Measurements from ENCODE around the gene FANCI. TPM values are rescaled to one million over a fixed set of nuclear protein-coding genes. Genes with fewer than 3 reads are reported as not detected.
A peak's percentile ranks its signal among the peaks of the same experiment; 100 is the strongest.

The FANCI gene
- total RNA-seq, 1 experiment from 2014 or later, result 112 TPM

GRCh38 chr15:89332446-89332845 is 88.7 kb downstream of the FANCI start:
- H3K9ac ChIP-seq (ENCODE audit: low read length), result no peak overlapping the region
- peaks cover 9 to 25% of the 10 kb centered on the region in 2 experiments for H3K4me1 ChIP-seq (ENCODE audit: control insufficient read depth in 1 of 2, insufficient read depth in 2 of 2, low read length in 2 of 2)
- 0 out of 2 replicates have a peak overlapping the region, but pooled peaks have one; percentile 76 for H3K4me2 ChIP-seq (ENCODE audit: low read length)

More at GRCh38 chr15:89332446-89332845, 88.7 kb downstream of the FANCI start:
- Histone ChIP-seq H3K9me2 (ENCODE audit: insufficient read depth) (no peaks in the 10 kb centered on the region), H3K36me3 (ENCODE audit: control insufficient read depth in 1 of 2, insufficient read depth in 2 of 2, low read length in 2 of 2) (peaks cover 42 to 57% of the 10 kb centered on the region in 2 experiments; a peak in 3 of 4 replicates), H3K79me2 (ENCODE audit: insufficient read depth, low read length) (peaks cover 68% of the 10 kb centered on the region), H3K27ac (ENCODE audit: low read depth, low read length) (no peak overlapping the region), H2AFZ (ENCODE audit: low read depth, low read length, poor library complexity, severe bottlenecking) (no peak overlapping the region), H3K4me3 (replicated peaks in 1 of 2; ENCODE audit: low read depth in 1 of 2, low read length in 2 of 2) (no peak overlapping the region), H3K9me3 (ENCODE audit: control insufficient read depth in 1 of 2, insufficient read depth in 1 of 2, low read depth in 1 of 2, low read length in 2 of 2) (no peaks in the 10 kb centered on the region), H4K20me1 (ENCODE audit: insufficient read depth) (peaks cover 8% of the 10 kb centered on the region; the same call in 1 of the 2 replicates), H3K27me3 (ENCODE audit: insufficient read depth, low read length) (no peaks in the 10 kb centered on the region)
- intact Hi-C loops (cut with micrococcal nuclease), result no loop called here
- no TSS peak for BruUV-seq (replicated peaks)
- no peak for ATAC-seq
- CTCF ChIA-PET, result no interaction called here
- TF ChIP-seq SP1 (IDR thresholded peaks at IDR 0.05; ENCODE audit: low read depth), result no peak
- no peak for TF ChIP-seq REST (IDR thresholded peaks at IDR 0.05; ENCODE audit: low read depth)
- peak in 2 of 3 experiments; percentile 46 to 52; a peak in 3 of 6 replicates for TF ChIP-seq CTCF (IDR thresholded peaks at IDR 0.05 in 2 of 3, conservative IDR thresholded peaks at IDR 0.05 in 1 of 3; ENCODE audit: borderline replicate concordance in 1 of 3, insufficient read depth in 1 of 3, low read depth in 2 of 3, low read length in 2 of 3)
- RAD21 ChIA-PET (ENCODE audit: low non-redundant PET in 1 of 2, low total read pairs in 2 of 2, uncharacterized antibody in 2 of 2, unreplicated experiment in 2 of 2), result no interaction called here
- POLR2A ChIA-PET, result interaction anchor here (1.5 kb wide), 1 partner anchor 30 kb away, joined by 3 read pairs; no protein-coding TSS in a partner anchor
- peak; percentile 12 for DNase-seq (ENCODE audit: low read depth, low spot score)
